B cell (primary cell): ENCODE results near the gene MRPL47. TPM values are rescaled to one million over a fixed set of nuclear protein-coding genes. Genes with fewer than 3 reads are reported as not detected.

Experiments
- ATAC-seq: fragments of 200-7000 bp; cut with Tn5 transposase; one replicate; pipeline ENCODE4 v1.10.0; 2021; ENCODE audit warnings: low read depth, mild to moderate bottlenecking, moderate number of reproducible peaks, moderate library complexity
- CTCF ChIA-PET: fragments of 350-600 bp; sonication (Branson Sonifier 250); formaldehyde crosslinking; loops from one replicate; lab custom pipeline; 2021; ENCODE audit warnings: antibody characterized with exemption, inconsistent platforms; lab: Charles Lee
- POLR2A ChIA-PET: fragments of 350-600 bp; sonication (Branson Sonifier 250); formaldehyde crosslinking; loops from one replicate; lab custom pipeline; 2021; ENCODE audit warnings: antibody characterized with exemption; lab: Charles Lee
- DNase-seq: peaks from one replicate; pipeline ENCODE4 v3.0.0; 2013
- H2AFZ ChIP-seq: 2 replicates; pipeline ENCODE4 v1.6.1; 2012; ENCODE audit warnings: mild to moderate bottlenecking, low read depth, low read length; ENCODE audit not compliant: insufficient read depth, poor library complexity, severe bottlenecking
- H3K27ac ChIP-seq, 2 donors: 1 replicate in 1 of 2; 2 replicates in 1 of 2; pipeline ENCODE4 v1.5.1; 2012 to 2013; ENCODE audit warnings: low read length in 2 of 2, mild to moderate bottlenecking in 2 of 2, moderate library complexity in 1 of 2
- H3K27me3 ChIP-seq, 4 experiments: fragments of 200-600 bp in 1 of 4; sonication (generic) in 1 of 4; replicated peaks in 1 of 4; 1 replicate in 2 of 4; 2 replicates in 2 of 4; pipeline versions ENCODE4 v1.6.1 to v1.7.0; 2013 to 2016; ENCODE audit warnings: low read length in 3 of 4, mild to moderate bottlenecking in 2 of 4, mixed read lengths in 1 of 4, moderate library complexity in 1 of 4; ENCODE audit not compliant: insufficient read depth in 4 of 4, control insufficient read depth in 3 of 4; ENCODE audit errors: control extremely low read depth in 1 of 4
- H3K36me3 ChIP-seq, 2 experiments: replicated peaks in 1 of 2; 1 replicate in 1 of 2; 2 replicates in 1 of 2; pipeline versions ENCODE4 v1.6.1 to v1.7.1; 2013; ENCODE audit warnings: low read length in 1 of 2; ENCODE audit not compliant: insufficient read depth in 2 of 2, control insufficient read depth in 1 of 2; ENCODE audit errors: control extremely low read depth in 1 of 2, extremely low read depth in 1 of 2
- H3K4me1 ChIP-seq, 2 donors: fragments of 200-600 bp in 1 of 2; sonication (generic) in 1 of 2; 1 replicate in 1 of 2; 2 replicates in 1 of 2; pipeline versions ENCODE4 v1.5.1 to v1.6.1; 2013 to 2017; ENCODE audit warnings: low read length in 2 of 2; ENCODE audit not compliant: control insufficient read depth in 2 of 2, insufficient read depth in 2 of 2
- H3K4me2 ChIP-seq: replicated peaks from 2 replicates; pipeline ENCODE3; 2012; ENCODE audit warnings: mild to moderate bottlenecking, low read depth, low read length; ENCODE audit not compliant: poor library complexity, severe bottlenecking
- H3K4me3 ChIP-seq, 5 experiments: fragments of 200-600 bp in 1 of 5; sonication (generic) in 1 of 5; 1 replicate in 3 of 5; 2 replicates in 2 of 5; pipeline versions ENCODE4 v1.5.1 to v1.7.0; 2011 to 2016; ENCODE audit warnings: low read length in 4 of 5, mild to moderate bottlenecking in 4 of 5, low read depth in 2 of 5, control low read depth in 1 of 5, moderate library complexity in 1 of 5; ENCODE audit not compliant: insufficient read depth in 1 of 5; ENCODE audit errors: control extremely low read depth in 1 of 5, extremely low read depth in 1 of 5
- H3K79me2 ChIP-seq: fragments of 200-600 bp; sonication (generic); one replicate; pipeline ENCODE4 v1.6.0; 2016; ENCODE audit warnings: low read length; ENCODE audit not compliant: control insufficient read depth, insufficient read depth
- H3K9ac ChIP-seq: fragments of 200-600 bp; sonication (generic); 2 replicates; pipeline ENCODE4 v1.6.1; 2017; ENCODE audit warnings: mild to moderate bottlenecking, low read length, moderate library complexity
- H3K9me3 ChIP-seq, 3 donors: one replicate each; pipeline versions ENCODE4 v1.6.1 to v1.7.1; 2013; ENCODE audit warnings: low read length in 2 of 3; ENCODE audit not compliant: control insufficient read depth in 2 of 3, insufficient read depth in 1 of 3; ENCODE audit errors: control extremely low read depth in 1 of 3
- H4K20me1 ChIP-seq: 2 replicates; pipeline ENCODE4 v1.6.0; 2012; ENCODE audit warnings: mild to moderate bottlenecking, low read length; ENCODE audit not compliant: insufficient read depth, control insufficient read depth, poor library complexity, severe bottlenecking
- H3K27ac Mint-ChIP-seq: one replicate; pipeline ENCODE4 v1.8.0; 2021; ENCODE audit warnings: mixed read lengths
- H3K27me3 Mint-ChIP-seq: one replicate; pipeline ENCODE4 v1.8.0; 2021; ENCODE audit warnings: mixed read lengths
- H3K4me1 Mint-ChIP-seq: one replicate; pipeline ENCODE4 v1.8.0; 2021; ENCODE audit warnings: mixed read lengths
- H3K4me3 Mint-ChIP-seq: one replicate; pipeline ENCODE4 v1.8.0; 2021; ENCODE audit warnings: mixed read lengths
- H3K9me3 Mint-ChIP-seq: one replicate; pipeline ENCODE4 v1.8.0; 2022; ENCODE audit warnings: mixed read lengths; ENCODE audit not compliant: insufficient read depth
- EZH2 ChIP-seq: IDR thresholded peaks from 2 replicates; pipeline ENCODE4 v1.6.1; 2012; ENCODE audit warnings: borderline replicate concordance, low read depth, mild to moderate bottlenecking, moderate library complexity, low read length; ENCODE audit not compliant: insufficient read depth, poor library complexity, severe bottlenecking
- WGBS: methylation state at CpG from one replicate; pipeline ENCODE4 v1.1.5; 2013; ENCODE audit warnings: missing lambda C conversion rate; ENCODE audit not compliant: insufficient coverage; 5-methylcytosine and 5-hydroxymethylcytosine counted together
- intact Hi-C: fragments of 100-400 bp; cut with micrococcal nuclease; formaldehyde crosslinking; loops from one replicate; pipeline ENCODE4 v1.10.0; 2022
- polyA plus RNA-seq: library from polyadenylated mRNA; depleted of rRNA; stranded (reverse); fragments of >200 nt; gene quantifications from 2 replicates; pipeline ENCODE4 v1.2.3, GENCODE V29; 2012
- total RNA-seq, 2 donors: library from RNA; stranded (reverse); fragments of 120-200 nt in 1 of 2; gene quantifications; 1 replicate in 1 of 2; 2 replicates in 1 of 2; pipeline versions ENCODE4 v1.2.3 to v1.2.4, GENCODE V29; 2013 to 2022
- TF ChIP-seq, protein P1 (sequence below): fragments of 200-600 bp; IDR thresholded peaks from one replicate; pipeline ENCODE4 v1.8.0; 2022; ENCODE audit warnings: antibody characterized with exemption, mild to moderate bottlenecking

The MRPL47 gene
- total and polyA plus RNA-seq, 2 donors (not counting 1 experiment from before 2014, with no cell fraction given): 7.5 to 22.0 TPM

DNA sequence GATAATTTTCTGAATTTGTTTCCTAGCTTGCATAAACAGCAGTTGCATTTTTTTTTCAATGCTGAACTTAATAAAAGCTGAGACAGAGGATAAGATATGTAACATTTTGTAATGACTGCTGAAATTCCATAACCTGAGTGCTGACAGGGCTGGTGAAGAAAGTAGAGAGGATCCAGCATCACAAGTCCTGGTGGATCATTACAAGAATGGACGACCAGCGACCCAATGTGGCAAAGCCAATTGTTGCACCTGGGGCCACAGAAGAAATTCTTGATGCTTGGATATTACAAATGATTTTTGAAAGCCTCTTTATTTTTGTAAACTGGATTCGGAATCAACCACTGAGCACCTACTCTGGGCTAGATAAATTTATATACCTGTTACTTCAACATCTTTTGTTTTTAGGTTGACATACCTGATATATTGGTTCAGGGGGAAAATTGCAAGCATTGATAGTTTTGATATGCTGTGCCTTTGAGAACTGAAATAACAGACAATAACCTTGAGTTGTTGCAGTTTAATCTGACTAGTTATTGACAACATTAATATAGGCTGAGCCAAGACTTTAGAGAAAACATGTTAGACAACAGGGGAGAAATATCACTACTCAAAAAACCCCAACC is 45.6 kb downstream of the MRPL47 start:
- intact Hi-C loops: loop anchor here (1.0 to 10.0 kb wide), 4 partner anchors 113 to 454 kb away; no protein-coding TSS in a partner anchor
- Histone ChIP-seq H3K9me3 (no peaks in the 10 kb centered on the region), H3K4me2 (no peak overlapping the region), H3K79me2 (peaks cover 4% of the 10 kb centered on the region), H4K20me1 (peaks cover 2% of the 10 kb centered on the region), H3K27ac (no peak overlapping the region), H3K4me3 (no peak overlapping the region), H3K4me1 (peaks cover 3 to 6% of the 10 kb centered on the region in 2 donors), H3K36me3 (no peaks in the 10 kb centered on the region), H3K9ac (no peak overlapping the region), H3K27me3 (no peaks in the 10 kb centered on the region), H2AFZ (no peak overlapping the region)
- Mint-ChIP-seq H3K27me3 (no peaks in the 10 kb centered on the region), H3K27ac (no peak overlapping the region), H3K9me3 (no peaks in the 10 kb centered on the region), H3K4me3 (no peak overlapping the region), H3K4me1 (peaks cover 11% of the 10 kb centered on the region)
- DNase-seq (peak; percentile 74), ATAC-seq (no peak)
- no peak for TF ChIP-seq EZH2
- TF ChIP-seq, protein P1, sequence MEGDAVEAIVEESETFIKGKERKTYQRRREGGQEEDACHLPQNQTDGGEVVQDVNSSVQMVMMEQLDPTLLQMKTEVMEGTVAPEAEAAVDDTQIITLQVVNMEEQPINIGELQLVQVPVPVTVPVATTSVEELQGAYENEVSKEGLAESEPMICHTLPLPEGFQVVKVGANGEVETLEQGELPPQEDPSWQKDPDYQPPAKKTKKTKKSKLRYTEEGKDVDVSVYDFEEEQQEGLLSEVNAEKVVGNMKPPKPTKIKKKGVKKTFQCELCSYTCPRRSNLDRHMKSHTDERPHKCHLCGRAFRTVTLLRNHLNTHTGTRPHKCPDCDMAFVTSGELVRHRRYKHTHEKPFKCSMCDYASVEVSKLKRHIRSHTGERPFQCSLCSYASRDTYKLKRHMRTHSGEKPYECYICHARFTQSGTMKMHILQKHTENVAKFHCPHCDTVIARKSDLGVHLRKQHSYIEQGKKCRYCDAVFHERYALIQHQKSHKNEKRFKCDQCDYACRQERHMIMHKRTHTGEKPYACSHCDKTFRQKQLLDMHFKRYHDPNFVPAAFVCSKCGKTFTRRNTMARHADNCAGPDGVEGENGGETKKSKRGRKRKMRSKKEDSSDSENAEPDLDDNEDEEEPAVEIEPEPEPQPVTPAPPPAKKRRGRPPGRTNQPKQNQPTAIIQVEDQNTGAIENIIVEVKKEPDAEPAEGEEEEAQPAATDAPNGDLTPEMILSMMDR: peak; percentile 90
- CTCF ChIA-PET: interaction anchor here (0.9 to 2.4 kb wide), 11 partner anchors 12 to 238 kb away, joined by 3 to 14 read pairs (median 4); no protein-coding TSS in a partner anchor
- WGBS: 0% methylated on average over 2 of the region's 3 CpGs
- POLR2A ChIA-PET: no interaction called here

DNA sequence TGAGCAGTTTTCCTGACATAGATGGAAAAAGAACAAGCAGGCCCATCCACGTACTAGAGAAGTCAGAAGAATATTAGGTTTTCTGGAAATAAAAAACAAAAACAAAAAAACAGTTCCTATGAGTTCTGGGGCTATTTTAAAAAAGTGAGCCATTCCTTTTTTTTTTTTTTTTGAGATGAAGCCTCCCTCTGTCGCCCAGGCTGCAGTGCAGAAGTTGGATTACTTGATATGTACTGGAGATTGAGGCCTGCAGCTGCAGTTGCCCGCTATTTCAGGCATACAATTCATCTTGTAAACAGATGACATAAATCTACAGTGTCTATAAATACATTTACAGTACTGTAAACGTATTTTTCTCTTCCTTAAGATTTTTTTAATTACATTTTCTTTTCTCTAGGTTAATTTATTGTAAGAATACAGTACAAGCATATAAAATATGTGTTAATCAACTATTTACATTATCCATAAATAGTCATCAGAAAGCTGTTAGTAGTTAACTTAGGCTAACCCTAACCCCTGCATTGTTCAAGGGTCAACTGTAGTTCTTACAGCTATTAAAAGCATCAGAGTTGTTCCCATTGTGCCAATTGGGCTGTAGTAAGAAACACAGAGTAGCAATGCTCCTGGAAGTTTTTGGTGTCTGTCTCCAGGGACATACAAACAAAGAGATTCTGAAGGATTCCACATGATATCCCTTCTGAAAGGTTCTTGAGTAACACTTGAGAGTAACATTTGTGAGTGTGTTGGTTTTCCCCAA is 52.9 kb downstream of the MRPL47 start:
- ATAC-seq: no peak
- intact Hi-C loops: loop anchor here (10.0 kb wide), 1 partner anchor 447 kb away; no protein-coding TSS in a partner anchor
- H3K27ac ChIP-seq: no peak overlapping the region
- H3K4me2 ChIP-seq: no peak overlapping the region
- no peaks in the 10 kb centered on the region for H3K4me1 ChIP-seq
- H4K20me1 ChIP-seq: no peaks in the 10 kb centered on the region
- TF ChIP-seq EZH2: no peak
- TF ChIP-seq, protein P1: no peak
- ChIA-PET POLR2A (no interaction called here), CTCF (interaction anchor here (0.7 to 1.0 kb wide), 2 partner anchors 124 to 130 kb away, joined by 3 to 5 read pairs; no protein-coding TSS in a partner anchor)
- H2AFZ ChIP-seq: no peak overlapping the region
- no peaks in the 10 kb centered on the region for H3K9me3 ChIP-seq
- H3K4me1 Mint-ChIP-seq: no peaks in the 10 kb centered on the region
- no peaks in the 10 kb centered on the region for H3K79me2 ChIP-seq
- H3K9ac ChIP-seq: no peak overlapping the region
- H3K27me3 Mint-ChIP-seq: no peaks in the 10 kb centered on the region
- no peak for DNase-seq
- H3K27ac Mint-ChIP-seq: no peak overlapping the region
- WGBS: no CpG with 5 or more reads among the region's 4 CpGs
- H3K4me3 Mint-ChIP-seq: no peak overlapping the region
- H3K36me3 ChIP-seq: no peaks in the 10 kb centered on the region
- no peak overlapping the region for H3K4me3 ChIP-seq
- no peaks in the 10 kb centered on the region for H3K27me3 ChIP-seq
- H3K9me3 Mint-ChIP-seq: no peaks in the 10 kb centered on the region
